PC-3 (cell line): ENCODE results near the gene DPY30. TPM values are rescaled to one million over a fixed set of nuclear protein-coding genes. Genes with fewer than 3 reads are reported as not detected.

ENCODE experiments used
- ATAC-seq: fragments of 200-7000 bp; cut with Tn5 transposase; 2 replicates; pipeline ENCODE4 v1.9.1; 2020; ENCODE audit warnings: mild to moderate bottlenecking, moderate library complexity
- BruUV-seq: library from RNA; stranded (reverse); fragments of 400-500 nt; replicated peaks from 2 replicates; lab custom pipeline; 2021; lab: Mats Ljungman, UMichigan
- CTCF ChIA-PET: fragments of 300-600 bp; sonication (Branson Sonifier 250); formaldehyde crosslinking; loops from one replicate; lab custom pipeline; 2022; ENCODE audit warnings: antibody characterized with exemption; lab: Charles Lee
- POLR2A ChIA-PET: fragments of 300-600 bp; sonication (Branson Sonifier 250); formaldehyde crosslinking; loops from one replicate; lab custom pipeline; 2022; ENCODE audit warnings: antibody characterized with exemption; ENCODE audit not compliant: unreplicated experiment; lab: Charles Lee
- DNase-seq: peaks from one replicate; pipeline ENCODE4 v3.0.0-alpha.2; 2015
- H2AFZ ChIP-seq: fragments of 300-600 bp; sonication (generic); 2 replicates; pipeline ENCODE4 v1.6.0; 2016; ENCODE audit warnings: antibody characterized with exemption, low read length
- H3F3A ChIP-seq: fragments of 300-600 bp; sonication (generic); one replicate; pipeline ENCODE4 v1.6.0; 2017; ENCODE audit warnings: antibody characterized with exemption, low read length, control low read depth, mild to moderate bottlenecking; ENCODE audit not compliant: unreplicated experiment
- H3K27ac ChIP-seq: fragments of 300-600 bp; sonication (generic); 2 replicates; pipeline ENCODE4 v1.5.1; 2016; ENCODE audit warnings: mild to moderate bottlenecking, low read length
- H3K27me3 ChIP-seq: fragments of 300-600 bp; sonication (generic); 2 replicates; pipeline ENCODE4 v1.6.1; 2016; ENCODE audit warnings: low read length, mixed read lengths
- H3K36me3 ChIP-seq: fragments of 300-600 bp; sonication (generic); 2 replicates; pipeline ENCODE4 v1.6.1; 2016; ENCODE audit warnings: low read depth, mixed run types, low read length, mixed read lengths
- H3K4me1 ChIP-seq: fragments of 300-600 bp; sonication (generic); 2 replicates; pipeline ENCODE4 v1.5.1; 2016; ENCODE audit warnings: low read length; ENCODE audit not compliant: insufficient read depth
- H3K4me2 ChIP-seq: fragments of 300-600 bp; sonication (generic); 2 replicates; pipeline ENCODE4 v1.6.0; 2016; ENCODE audit warnings: low read length
- H3K4me3 ChIP-seq: fragments of 300-600 bp; sonication (generic); 2 replicates; pipeline ENCODE4 v1.5.1; 2016; ENCODE audit warnings: mild to moderate bottlenecking, low read length, mixed read lengths
- H3K79me2 ChIP-seq: fragments of 300-600 bp; sonication (generic); 2 replicates; pipeline ENCODE4 v1.6.1; 2017; ENCODE audit warnings: low read length, mixed read lengths
- H3K9ac ChIP-seq: fragments of 300-600 bp; sonication (generic); 2 replicates; pipeline ENCODE4 v1.6.0; 2016; ENCODE audit warnings: mild to moderate bottlenecking, low read length
- H3K9me2 ChIP-seq: fragments of 300-600 bp; sonication (generic); replicated peaks from 2 replicates; pipeline ENCODE4 v1.6.1; 2016; ENCODE audit warnings: mixed run types, low read length, mixed read lengths
- H3K9me3 ChIP-seq: fragments of 300-600 bp; sonication (generic); 2 replicates; pipeline ENCODE4 v1.6.1; 2016; ENCODE audit warnings: low read length, mixed read lengths
- H4K20me1 ChIP-seq: fragments of 300-600 bp; sonication (generic); 2 replicates; pipeline ENCODE4 v1.6.1; 2016; ENCODE audit warnings: low read length, mixed read lengths
- CTCF ChIP-seq: fragments of 300-600 bp; sonication (generic); conservative IDR thresholded peaks from 2 replicates; pipeline ENCODE4 v1.5.1; 2017; ENCODE audit warnings: antibody characterized with exemption, low read depth, mild to moderate bottlenecking, low read length
- EZH2 ChIP-seq: fragments of 300-600 bp; sonication (generic); IDR thresholded peaks from one replicate; pipeline ENCODE4 v1.6.1; 2017; ENCODE audit warnings: antibody characterized with exemption, mild to moderate bottlenecking, low read length; ENCODE audit not compliant: unreplicated experiment
- EZH2phosphoT487 ChIP-seq: fragments of 300-600 bp; sonication (generic); IDR thresholded peaks from 2 replicates; pipeline ENCODE4 v1.6.1; 2018; ENCODE audit warnings: mild to moderate bottlenecking, antibody characterized with exemption, low read length, borderline replicate concordance
- intact Hi-C: fragments of 100-400 bp; cut with micrococcal nuclease; formaldehyde crosslinking; loops from 2 replicates; pipeline ENCODE4 v1.9.0; 2023
- total RNA-seq: library from RNA; depleted of rRNA; stranded (reverse); fragments of >200 nt; gene quantifications from 2 replicates; pipeline ENCODE4 v1.2.3, GENCODE V29; 2014

Gene DPY30
- total RNA-seq, 1 experiment from 2014 or later: 127 TPM

- no peaks in the 10 kb centered on the region for H3K9me2 ChIP-seq
- no peak for TF ChIP-seq EZH2
- no peak for TF ChIP-seq CTCF
- no peak for TF ChIP-seq EZH2phosphoT487
- intact Hi-C loops: no loop called here
- H3K27ac ChIP-seq: no peak overlapping the region
- CTCF ChIA-PET: no interaction called here
- H3K36me3 ChIP-seq: no peaks in the 10 kb centered on the region
- ATAC-seq (no peak), DNase-seq (no peak)
- H3K9me3 ChIP-seq: no peaks in the 10 kb centered on the region
- no peak overlapping the region for H2AFZ ChIP-seq
- peaks cover 10% of the 10 kb centered on the region; the same call in 1 of the 2 replicates for H4K20me1 ChIP-seq
- H3F3A ChIP-seq: no peaks in the 10 kb centered on the region
- H3K9ac ChIP-seq: no peak overlapping the region
- POLR2A ChIA-PET: no interaction called here
- 0 out of 2 replicates have a peak, but pooled peaks cover 3% of the 10 kb centered on the region for H3K4me1 ChIP-seq
- H3K79me2 ChIP-seq: peaks cover 96% of the 10 kb centered on the region
- H3K27me3 ChIP-seq: no peaks in the 10 kb centered on the region
- no peak overlapping the region for H3K4me2 ChIP-seq
- no peak overlapping the region for H3K4me3 ChIP-seq
- no TSS peak for BruUV-seq
These were observed 46.7 kb downstream of the DPY30 start for GRCh38 chr2:31992934-31993333.

GRCh38 chr2:31992025-31992579, 47.5 kb downstream of the DPY30 start:
- H3K27ac ChIP-seq: no peak overlapping the region
- no peak overlapping the region for H3K4me2 ChIP-seq
- POLR2A ChIA-PET: no interaction called here

More at GRCh38 chr2:31992025-31992579, 47.5 kb downstream of the DPY30 start:
- H3F3A ChIP-seq: no peaks in the 10 kb centered on the region
- no peak for DNase-seq
- TF ChIP-seq CTCF (no peak), EZH2 (no peak), EZH2phosphoT487 (no peak)
- no peak overlapping the region for H2AFZ ChIP-seq
- H4K20me1 ChIP-seq: peaks cover 6% of the 10 kb centered on the region; the same call in 1 of the 2 replicates
- no peaks in the 10 kb centered on the region for H3K9me2 ChIP-seq
- H3K79me2 ChIP-seq: peaks cover 96% of the 10 kb centered on the region
- no peaks in the 10 kb centered on the region for H3K9me3 ChIP-seq
- intact Hi-C loops: no loop called here
- CTCF ChIA-PET: no interaction called here
- H3K36me3 ChIP-seq: no peaks in the 10 kb centered on the region
- H3K4me3 ChIP-seq: no peak overlapping the region
- H3K27me3 ChIP-seq: no peaks in the 10 kb centered on the region
- 0 out of 2 replicates have a peak, but pooled peaks cover 3% of the 10 kb centered on the region for H3K4me1 ChIP-seq
- no peak overlapping the region for H3K9ac ChIP-seq
- ATAC-seq: no peak
- BruUV-seq: no TSS peak
